ENCODE measurements around the gene FURIN. TPM values are rescaled to one million over a fixed set of nuclear protein-coding genes. Genes with fewer than 3 reads are reported as not detected.

The FURIN gene
- total and polyA plus RNA-seq, 2 of the 4 experiments (the other 2 are of a cell fraction): 34.8 to 54.3 TPM

GRCh38 chr15:90872486-90873184, 4.2 kb downstream of the FURIN start (continued):
- TF ChIP-seq CTCF (conservative IDR thresholded peaks at IDR 0.05; ENCODE audit: low read depth, low read length): no peak

GRCh38 chr15:90873488-90873997, 5.2 kb downstream of the FURIN start:
- H4K5ac ChIP-seq (ENCODE audit: low read depth, low read length): no peak overlapping the region
- H2BK20ac ChIP-seq (ENCODE audit: low read depth, low read length): no peak overlapping the region
- no peak overlapping the region for H4K91ac ChIP-seq (ENCODE audit: insufficient read depth, low read depth, low read length)
- peak overlapping the region; percentile 25; the same call in 1 of the 2 replicates for H3K4me2 ChIP-seq (ENCODE audit: low read depth, low read length)
- H3K36me3 ChIP-seq (ENCODE audit: control insufficient read depth, insufficient read depth, low read length): peaks cover 29% of the 10 kb centered on the region
- H3K14ac ChIP-seq (replicated peaks; ENCODE audit: low read depth, low read length): peak overlapping the region; percentile 37; the same call in 1 of the 2 replicates
- H2BK15ac ChIP-seq (ENCODE audit: low read depth, low read length): no peak overlapping the region
- no peak overlapping the region for H3K4me3 ChIP-seq (ENCODE audit: insufficient read depth, low read depth, low read length)
- no peaks in the 10 kb centered on the region for H3K9me3 ChIP-seq (ENCODE audit: control insufficient read depth, insufficient read depth, low read length)
- H2BK120ac ChIP-seq (ENCODE audit: low read depth, low read length): no peak overlapping the region
- peak overlapping the region; percentile 68; the same call in 1 of the 2 replicates for H2AK5ac ChIP-seq (ENCODE audit: low read depth, low read length)
- ChIA-PET CTCF (no interaction called here), POLR2A (ENCODE audit: unreplicated experiment) (no interaction called here)
- H2AFZ ChIP-seq (replicated peaks; ENCODE audit: low read length, poor library complexity): no peak overlapping the region
- in situ Hi-C loops (cut with MboI; ENCODE audit: low sequenced_read_pairs) (no loop called here), intact Hi-C loops (cut with micrococcal nuclease) (loop anchor here (5.0 kb wide), 2 partner anchors 156 to 226 kb away; partner anchors contain the start of gene BLM), dilution Hi-C loops (cut with HindIII; ENCODE audit: low sequenced_read_pairs, unreplicated experiment) (no loop called here)
- H3K79me1 ChIP-seq (ENCODE audit: low read depth in 1 of 2, low read length in 2 of 2): peaks cover 17 to 62% of the 10 kb centered on the region in 2 experiments
- no peak overlapping the region for H3K18ac ChIP-seq (ENCODE audit: low read depth, low read length)
- no TSS peak for BruUV-seq (replicated peaks)
- H4K20me1 ChIP-seq (ENCODE audit: insufficient read depth, low read length): peaks cover 20% of the 10 kb centered on the region
- H3K56ac ChIP-seq (ENCODE audit: extremely low read depth, insufficient read depth, low read length): no peak overlapping the region
- no peak overlapping the region for H2BK5ac ChIP-seq (ENCODE audit: low read depth, low read length, poor library complexity, severe bottlenecking)
- 71% methylated on average over 2 of the region's 6 CpGs; no CpG with 5 or more reads in 1 of the 2 experiments for WGBS, 2 experiments (ENCODE audit: extremely low coverage in 2 of 2, insufficient read length in 1 of 2)
- peak overlapping the region; percentile 4 for H2AK9ac ChIP-seq (replicated peaks; ENCODE audit: low read depth, low read length, poor library complexity)
- H3K9me1 ChIP-seq (ENCODE audit: insufficient read depth, low read length): peaks cover 8% of the 10 kb centered on the region
- no peak overlapping the region; the same call in 1 of the 2 replicates for H3K23ac ChIP-seq (ENCODE audit: low read depth, low read length)
- H3K4ac ChIP-seq (ENCODE audit: low read depth, low read length): peak overlapping the region; percentile 13; the same call in 1 of the 2 replicates
- H3K9ac ChIP-seq (ENCODE audit: low read depth, low read length): peak overlapping the region; percentile 27; the same call in 1 of the 2 replicates
- H3K27me3 ChIP-seq (ENCODE audit: control insufficient read depth, insufficient read depth, low read length): no peaks in the 10 kb centered on the region
- peaks cover 33% of the 10 kb centered on the region for H3K4me1 ChIP-seq (ENCODE audit: control insufficient read depth, insufficient read depth, low read length)
- no peak overlapping the region for H4K8ac ChIP-seq (ENCODE audit: low read depth in 2 of 2, low read length in 2 of 2)
- no peak for ATAC-seq (ENCODE audit: low read depth)
- DNase-seq: no peak
- peak overlapping the region; percentile 10; the same call in 1 of the 2 replicates for H3K27ac ChIP-seq (ENCODE audit: insufficient read depth, low read length)
- TF ChIP-seq CEBPB (IDR thresholded peaks at IDR 0.05; ENCODE audit: low read depth, low read length) (no peak), USF2 (IDR thresholded peaks at IDR 0.05; ENCODE audit: low read depth, low read length) (no peak), BHLHE40 (IDR thresholded peaks at IDR 0.05; ENCODE audit: low read depth, low read length) (no peak), MAZ (IDR thresholded peaks at IDR 0.05; ENCODE audit: borderline replicate concordance, low read depth, low read length) (no peak), RCOR1 (IDR thresholded peaks at IDR 0.05; ENCODE audit: insufficient replicate concordance, low read length) (no peak), CTCF (conservative IDR thresholded peaks at IDR 0.05; ENCODE audit: low read depth, low read length) (no peak), FOS (IDR thresholded peaks at IDR 0.05; ENCODE audit: low read depth, low read length) (no peak), RFX5 (IDR thresholded peaks at IDR 0.05; ENCODE audit: low read depth, low read length) (no peak), RAD21 (IDR thresholded peaks at IDR 0.05; ENCODE audit: low read length) (no peak), SMC3 (IDR thresholded peaks at IDR 0.05; ENCODE audit: low read depth, low read length) (no peak)

Data from IMR-90 (cell line).